ENCODE results near the gene VCL.
"Not testable (repeated sequence)": the region's sequence is repeated elsewhere in the genome, so short reads cannot be mapped to it uniquely, and the experiment has no call there.

Gene VCL

GRCh38 chr10:74113546-74113945 is 115.6 kb downstream of the VCL start:
- FAIRE-seq: no peak

- no peak for FAIRE-seq
These were observed 116.1 kb downstream of the VCL start for GRCh38 chr10:74114041-74114448.

- no peak for FAIRE-seq
These were observed 119.8 kb downstream of the VCL start for GRCh38 chr10:74117738-74118137.

- FAIRE-seq: no peak
These were observed 120.9 kb downstream of the VCL start for GRCh38 chr10:74118804-74119203.

GRCh38 chr10:74120911-74121310 is 123.0 kb downstream of the VCL start:
- FAIRE-seq: no peak

GRCh38 chr10:74121368-74121767 is 123.5 kb downstream of the VCL start:
- no peak for FAIRE-seq

- no peak for FAIRE-seq
These were observed 124.1 kb downstream of the VCL start for GRCh38 chr10:74122060-74122459.

GRCh38 chr10:74123081-74123480 is 125.2 kb downstream of the VCL start:
- FAIRE-seq: no peak

- no peak for FAIRE-seq
These were observed 136.3 kb downstream of the VCL start for GRCh38 chr10:74133923-74134820.

GRCh38 chr10:74135452-74135851 is 137.5 kb downstream of the VCL start:
- peak; percentile 27 for FAIRE-seq

- no peak for FAIRE-seq
These were observed 140.1 kb downstream of the VCL start for GRCh38 chr10:74137992-74138391.

- FAIRE-seq: not testable (repeated sequence)
These were observed 140.7 kb downstream of the VCL start for GRCh38 chr10:74138596-74138995.

- no peak for FAIRE-seq
These were observed 142.1 kb downstream of the VCL start for GRCh38 chr10:74139981-74140380.

GRCh38 chr10:74140553-74140952 is 142.6 kb downstream of the VCL start:
- FAIRE-seq: no peak

- FAIRE-seq: no peak
These were observed 147.2 kb downstream of the VCL start for GRCh38 chr10:74145133-74145532.

- FAIRE-seq: not testable (repeated sequence)
These were observed 149.1 kb downstream of the VCL start for GRCh38 chr10:74146980-74147379.

- FAIRE-seq: no peak
These were observed 152.5 kb downstream of the VCL start, which contains the start of gene AP3M1 for GRCh38 chr10:74150204-74150989. AP3M1 (minus strand) TSS chr10:74150828; CDS start chr10:74138379, 12,449 bp downstream.

- peak; percentile 98 for FAIRE-seq
These were observed 153.3 kb downstream of the VCL start, which contains the start of gene ADK for GRCh38 chr10:74150990-74151878. ADK (plus strand) TSS chr10:74151221; CDS start chr10:74151279, 58 bp downstream.

GRCh38 chr10:74151879-74152722 is 154.2 kb downstream of the VCL start:
- FAIRE-seq: no peak

- FAIRE-seq: no peak
These were observed 155.2 kb downstream of the VCL start for GRCh38 chr10:74153123-74153522.

- no peak for FAIRE-seq
These were observed 155.8 kb downstream of the VCL start for GRCh38 chr10:74153676-74154075.

GRCh38 chr10:74156919-74157289 is 159.0 kb downstream of the VCL start:
- no peak for FAIRE-seq
